OCI-LY7 (cell line): ENCODE results near the gene CCDC38.

Source experiments
- EZH2phosphoT487 ChIP-seq: fragments of 200-600 bp; sonication (generic); IDR thresholded peaks from 2 replicates; pipeline ENCODE4 v1.6.1; 2018; ENCODE audit warnings: low read depth, borderline replicate concordance, mild to moderate bottlenecking, mixed run types, antibody characterized with exemption, low read length, moderate library complexity, mixed read lengths
- TF ChIP-seq, protein P1 (sequence below): fragments of 200-600 bp; sonication (generic); conservative IDR thresholded peaks from 2 replicates; pipeline ENCODE4 v1.5.1; 2014; ENCODE audit warnings: mild to moderate bottlenecking, antibody characterized with exemption, low read length, moderate library complexity, mixed read lengths

DNA sequence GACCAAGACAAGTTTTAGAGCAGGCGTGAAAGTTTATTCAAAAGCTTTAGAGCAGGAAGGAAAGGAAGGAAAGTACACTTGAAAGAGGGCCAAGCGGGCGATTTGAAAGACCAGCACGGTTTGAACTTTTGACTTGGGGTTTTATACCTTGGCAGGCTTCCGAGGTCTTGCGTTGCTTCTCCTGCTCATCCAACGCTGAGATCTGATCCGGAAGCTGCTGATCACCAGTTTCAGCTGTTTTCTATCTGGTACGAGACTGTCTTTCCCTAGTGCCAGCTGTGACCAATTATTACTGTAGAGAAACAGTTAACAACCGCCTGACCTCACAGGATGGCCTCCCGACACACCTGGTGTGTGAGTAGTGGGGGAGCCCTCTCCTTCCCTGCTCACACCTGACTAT lies 104.3 kb downstream of the CCDC38 start:
- TF ChIP-seq, protein P1, sequence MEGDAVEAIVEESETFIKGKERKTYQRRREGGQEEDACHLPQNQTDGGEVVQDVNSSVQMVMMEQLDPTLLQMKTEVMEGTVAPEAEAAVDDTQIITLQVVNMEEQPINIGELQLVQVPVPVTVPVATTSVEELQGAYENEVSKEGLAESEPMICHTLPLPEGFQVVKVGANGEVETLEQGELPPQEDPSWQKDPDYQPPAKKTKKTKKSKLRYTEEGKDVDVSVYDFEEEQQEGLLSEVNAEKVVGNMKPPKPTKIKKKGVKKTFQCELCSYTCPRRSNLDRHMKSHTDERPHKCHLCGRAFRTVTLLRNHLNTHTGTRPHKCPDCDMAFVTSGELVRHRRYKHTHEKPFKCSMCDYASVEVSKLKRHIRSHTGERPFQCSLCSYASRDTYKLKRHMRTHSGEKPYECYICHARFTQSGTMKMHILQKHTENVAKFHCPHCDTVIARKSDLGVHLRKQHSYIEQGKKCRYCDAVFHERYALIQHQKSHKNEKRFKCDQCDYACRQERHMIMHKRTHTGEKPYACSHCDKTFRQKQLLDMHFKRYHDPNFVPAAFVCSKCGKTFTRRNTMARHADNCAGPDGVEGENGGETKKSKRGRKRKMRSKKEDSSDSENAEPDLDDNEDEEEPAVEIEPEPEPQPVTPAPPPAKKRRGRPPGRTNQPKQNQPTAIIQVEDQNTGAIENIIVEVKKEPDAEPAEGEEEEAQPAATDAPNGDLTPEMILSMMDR: no peak
- TF ChIP-seq EZH2phosphoT487: no peak
